ENCODE measurements around the gene FOXR2.

DNA sequence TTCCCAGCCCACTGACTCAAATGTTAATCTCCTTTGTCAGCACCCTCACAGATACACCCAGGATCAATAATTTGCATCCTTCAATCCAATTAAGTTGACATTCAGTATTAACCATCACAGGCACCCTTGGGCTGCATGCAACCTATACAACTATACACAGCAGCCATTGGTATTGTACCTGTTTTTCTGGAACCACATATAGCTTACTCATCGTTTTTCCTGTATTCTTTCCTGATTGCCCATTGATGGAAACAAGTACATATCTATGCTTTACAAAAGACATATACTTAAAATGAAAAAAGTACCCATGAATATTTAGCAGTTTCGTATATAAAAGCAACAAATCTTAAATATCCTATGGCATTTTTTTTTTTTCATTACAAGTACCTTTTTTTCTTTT is 3.7 kb upstream of the FOXR2 start:
- TF ChIP-seq, protein P1, sequence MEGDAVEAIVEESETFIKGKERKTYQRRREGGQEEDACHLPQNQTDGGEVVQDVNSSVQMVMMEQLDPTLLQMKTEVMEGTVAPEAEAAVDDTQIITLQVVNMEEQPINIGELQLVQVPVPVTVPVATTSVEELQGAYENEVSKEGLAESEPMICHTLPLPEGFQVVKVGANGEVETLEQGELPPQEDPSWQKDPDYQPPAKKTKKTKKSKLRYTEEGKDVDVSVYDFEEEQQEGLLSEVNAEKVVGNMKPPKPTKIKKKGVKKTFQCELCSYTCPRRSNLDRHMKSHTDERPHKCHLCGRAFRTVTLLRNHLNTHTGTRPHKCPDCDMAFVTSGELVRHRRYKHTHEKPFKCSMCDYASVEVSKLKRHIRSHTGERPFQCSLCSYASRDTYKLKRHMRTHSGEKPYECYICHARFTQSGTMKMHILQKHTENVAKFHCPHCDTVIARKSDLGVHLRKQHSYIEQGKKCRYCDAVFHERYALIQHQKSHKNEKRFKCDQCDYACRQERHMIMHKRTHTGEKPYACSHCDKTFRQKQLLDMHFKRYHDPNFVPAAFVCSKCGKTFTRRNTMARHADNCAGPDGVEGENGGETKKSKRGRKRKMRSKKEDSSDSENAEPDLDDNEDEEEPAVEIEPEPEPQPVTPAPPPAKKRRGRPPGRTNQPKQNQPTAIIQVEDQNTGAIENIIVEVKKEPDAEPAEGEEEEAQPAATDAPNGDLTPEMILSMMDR (IDR thresholded peaks at IDR 0.05): no peak
- TF ChIP-seq POLR2A (IDR thresholded peaks at IDR 0.05): no peak

Data from Peyer's patch (tissue), 4 donors.